Parathyroid adenoma (tissue), 2 donors: ENCODE results near the gene ERBB2.
"Not testable (repeated sequence)": the region's sequence is repeated elsewhere in the genome, so short reads cannot be mapped to it uniquely, and the experiment has no call there.

Experiments
- H2AFZ ChIP-seq: fragments of 300-600 bp; sonication (generic); one replicate; pipeline ENCODE4 v1.7.0; 2017; ENCODE audit warnings: antibody characterized with exemption, mild to moderate bottlenecking
- H3K27ac ChIP-seq: fragments of 300-600 bp; sonication (generic); one replicate; pipeline ENCODE4 v1.7.0; 2017
- H3K27me3 ChIP-seq: fragments of 300-600 bp; sonication (generic); one replicate; pipeline ENCODE4 v1.7.0; 2017; ENCODE audit warnings: low read length; ENCODE audit not compliant: control insufficient read depth, insufficient read depth
- H3K36me3 ChIP-seq: fragments of 300-600 bp; sonication (generic); one replicate; pipeline ENCODE4 v1.7.0; 2017; ENCODE audit warnings: low read length; ENCODE audit not compliant: control insufficient read depth, insufficient read depth
- H3K4me1 ChIP-seq: fragments of 300-600 bp; sonication (generic); one replicate; pipeline ENCODE4 v1.7.0; 2017; ENCODE audit warnings: control low read depth
- H3K4me2 ChIP-seq: fragments of 300-600 bp; sonication (generic); one replicate; pipeline ENCODE4 v1.7.0; 2017; ENCODE audit warnings: low read length
- H3K4me3 ChIP-seq: fragments of 300-600 bp; sonication (generic); one replicate; pipeline ENCODE4 v1.7.0; 2017; ENCODE audit warnings: low read depth, low read length
- H3K79me2 ChIP-seq: fragments of 300-600 bp; sonication (generic); one replicate; pipeline ENCODE4 v1.7.0; 2017; ENCODE audit warnings: control low read depth
- H3K9ac ChIP-seq: fragments of 300-600 bp; sonication (generic); one replicate; pipeline ENCODE4 v1.7.0; 2017; ENCODE audit warnings: mild to moderate bottlenecking
- H3K9me3 ChIP-seq: fragments of 300-600 bp; sonication (generic); one replicate; pipeline ENCODE4 v1.7.0; 2017; ENCODE audit warnings: low read length; ENCODE audit not compliant: control insufficient read depth
- TF ChIP-seq, protein P1 (sequence below): fragments of 300-600 bp; sonication (generic); IDR thresholded peaks from one replicate; pipeline ENCODE4 v1.7.0; 2017; ENCODE audit warnings: antibody characterized with exemption, mild to moderate bottlenecking
- donor health status: primary hyperparathyroidism.

ERBB2 gene

DNA sequence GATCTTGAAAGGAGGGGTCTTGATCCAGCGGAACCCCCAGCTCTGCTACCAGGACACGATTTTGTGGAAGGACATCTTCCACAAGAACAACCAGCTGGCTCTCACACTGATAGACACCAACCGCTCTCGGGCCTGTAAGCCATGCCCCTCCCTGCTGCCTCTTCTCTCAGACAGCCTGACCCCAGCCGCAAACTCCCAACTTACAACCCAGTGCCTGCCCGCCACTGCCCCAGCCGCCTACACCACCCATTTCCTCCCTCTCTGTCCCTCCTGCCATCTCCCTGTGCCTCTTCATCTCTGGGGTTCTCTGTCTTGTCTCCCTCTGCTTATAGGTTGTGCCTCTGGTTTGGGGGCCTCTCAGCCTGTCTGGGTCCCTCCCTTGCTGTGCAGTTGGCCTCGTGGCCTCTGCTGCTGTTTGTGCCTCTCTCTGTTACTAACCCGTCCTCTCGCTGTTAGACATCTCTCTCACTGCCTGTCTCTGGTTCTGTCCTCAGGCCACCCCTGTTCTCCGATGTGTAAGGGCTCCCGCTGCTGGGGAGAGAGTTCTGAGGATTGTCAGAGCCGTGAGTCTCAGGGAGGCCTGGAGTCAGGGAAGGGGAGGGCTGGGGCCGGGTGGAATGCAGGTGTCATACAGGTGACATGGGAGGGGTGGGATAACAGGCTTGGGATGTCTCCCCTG is 9.6 kb downstream of the ERBB2 start:
- no peak overlapping the region for H3K27ac ChIP-seq
- H3K9ac ChIP-seq: no peak overlapping the region
- no peaks in the 10 kb centered on the region for H3K9me3 ChIP-seq
- no peak overlapping the region for H3K4me3 ChIP-seq
- H3K79me2 ChIP-seq: no peaks in the 10 kb centered on the region
- peaks cover 28% of the 10 kb centered on the region for H3K4me1 ChIP-seq
- H3K27me3 ChIP-seq: no peaks in the 10 kb centered on the region
- H3K4me2 ChIP-seq: no peak overlapping the region
- TF ChIP-seq, protein P1, sequence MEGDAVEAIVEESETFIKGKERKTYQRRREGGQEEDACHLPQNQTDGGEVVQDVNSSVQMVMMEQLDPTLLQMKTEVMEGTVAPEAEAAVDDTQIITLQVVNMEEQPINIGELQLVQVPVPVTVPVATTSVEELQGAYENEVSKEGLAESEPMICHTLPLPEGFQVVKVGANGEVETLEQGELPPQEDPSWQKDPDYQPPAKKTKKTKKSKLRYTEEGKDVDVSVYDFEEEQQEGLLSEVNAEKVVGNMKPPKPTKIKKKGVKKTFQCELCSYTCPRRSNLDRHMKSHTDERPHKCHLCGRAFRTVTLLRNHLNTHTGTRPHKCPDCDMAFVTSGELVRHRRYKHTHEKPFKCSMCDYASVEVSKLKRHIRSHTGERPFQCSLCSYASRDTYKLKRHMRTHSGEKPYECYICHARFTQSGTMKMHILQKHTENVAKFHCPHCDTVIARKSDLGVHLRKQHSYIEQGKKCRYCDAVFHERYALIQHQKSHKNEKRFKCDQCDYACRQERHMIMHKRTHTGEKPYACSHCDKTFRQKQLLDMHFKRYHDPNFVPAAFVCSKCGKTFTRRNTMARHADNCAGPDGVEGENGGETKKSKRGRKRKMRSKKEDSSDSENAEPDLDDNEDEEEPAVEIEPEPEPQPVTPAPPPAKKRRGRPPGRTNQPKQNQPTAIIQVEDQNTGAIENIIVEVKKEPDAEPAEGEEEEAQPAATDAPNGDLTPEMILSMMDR: no peak
- no peaks in the 10 kb centered on the region for H3K36me3 ChIP-seq
- no peak overlapping the region for H2AFZ ChIP-seq

DNA sequence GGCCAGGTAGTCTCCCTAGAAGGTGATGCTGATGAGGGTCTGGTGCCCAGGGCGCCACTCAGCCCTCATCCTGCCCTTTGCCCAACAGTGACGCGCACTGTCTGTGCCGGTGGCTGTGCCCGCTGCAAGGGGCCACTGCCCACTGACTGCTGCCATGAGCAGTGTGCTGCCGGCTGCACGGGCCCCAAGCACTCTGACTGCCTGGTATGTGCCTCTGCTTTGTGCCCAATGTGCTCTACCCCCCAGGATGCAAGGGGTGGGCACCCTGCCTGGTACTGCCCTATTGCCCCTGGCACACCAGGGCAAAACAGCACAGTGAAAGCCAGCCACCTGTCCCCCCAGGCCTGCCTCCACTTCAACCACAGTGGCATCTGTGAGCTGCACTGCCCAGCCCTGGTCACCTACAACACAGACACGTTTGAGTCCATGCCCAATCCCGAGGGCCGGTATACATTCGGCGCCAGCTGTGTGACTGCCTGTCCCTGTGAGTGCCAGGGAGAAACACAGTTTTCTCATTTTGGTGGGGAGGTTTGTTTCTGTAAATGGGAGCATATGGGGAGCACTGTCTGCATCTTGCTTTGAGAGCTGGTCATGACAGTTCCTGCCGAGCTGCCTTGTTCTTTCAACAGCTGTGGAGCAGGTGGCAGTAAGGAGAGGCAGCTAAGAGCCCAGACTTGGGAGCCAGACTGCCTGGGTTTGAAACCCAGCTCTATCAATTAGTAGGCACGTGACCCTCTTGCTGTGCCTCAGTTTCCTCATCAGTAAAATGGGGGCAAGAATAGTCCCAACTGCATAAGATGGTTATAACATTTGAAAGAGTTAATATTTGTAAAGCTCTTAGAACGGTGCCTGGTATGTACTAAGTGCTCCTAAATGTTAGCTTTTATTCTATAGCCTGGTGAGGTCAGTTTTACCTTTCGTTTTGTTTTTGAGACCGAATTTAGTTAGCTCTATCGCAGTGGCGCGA is 10.4 kb downstream of the ERBB2 start:
- Histone ChIP-seq H3K27ac (no peak overlapping the region), H3K9me3 (no peaks in the 10 kb centered on the region), H3K4me2 (no peak overlapping the region), H3K4me1 (peaks cover 22% of the 10 kb centered on the region), H3K4me3 (no peak overlapping the region), H3K27me3 (no peaks in the 10 kb centered on the region), H3K79me2 (no peaks in the 10 kb centered on the region), H2AFZ (no peak overlapping the region), H3K36me3 (no peaks in the 10 kb centered on the region), H3K9ac (no peak overlapping the region)
- TF ChIP-seq, protein P1: no peak

DNA sequence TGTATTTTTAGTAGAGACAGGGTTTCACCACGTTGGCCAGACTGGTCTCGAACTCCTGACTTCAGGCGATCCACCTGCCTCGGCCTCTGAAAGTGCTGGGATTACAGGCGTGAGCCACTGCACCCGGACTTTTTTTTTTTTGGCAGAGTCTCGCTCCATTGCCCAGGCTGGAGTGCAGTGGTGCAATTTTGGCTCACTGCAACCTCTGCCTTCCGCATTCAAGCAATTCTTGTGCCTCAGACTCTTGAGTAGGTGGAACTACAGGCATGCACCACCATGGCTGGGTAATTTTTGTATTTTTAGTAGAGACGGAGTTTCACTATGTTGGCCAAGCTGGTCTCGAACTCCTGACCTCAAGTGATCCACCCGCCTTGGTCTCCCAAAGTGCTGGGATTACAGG is 11.2 kb downstream of the ERBB2 start:
- peaks cover 15% of the 10 kb centered on the region for H3K4me1 ChIP-seq
- not testable (repeated sequence) for H3K27me3 ChIP-seq, H3K36me3 ChIP-seq, H3K79me2 ChIP-seq, H2AFZ ChIP-seq, H3K27ac ChIP-seq, H3K4me3 ChIP-seq, H3K4me2 ChIP-seq, H3K9ac ChIP-seq, H3K9me3 ChIP-seq

DNA sequence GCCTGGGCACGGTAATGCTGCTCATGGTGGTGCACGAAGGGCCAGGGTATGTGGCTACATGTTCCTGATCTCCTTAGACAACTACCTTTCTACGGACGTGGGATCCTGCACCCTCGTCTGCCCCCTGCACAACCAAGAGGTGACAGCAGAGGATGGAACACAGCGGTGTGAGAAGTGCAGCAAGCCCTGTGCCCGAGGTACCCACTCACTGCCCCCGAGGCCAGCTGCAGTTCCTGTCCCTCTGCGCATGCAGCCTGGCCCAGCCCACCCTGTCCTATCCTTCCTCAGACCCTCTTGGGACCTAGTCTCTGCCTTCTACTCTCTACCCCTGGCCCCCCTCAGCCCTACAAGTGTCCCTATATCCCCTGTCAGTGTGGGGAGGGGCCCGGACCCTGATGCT is 12.0 kb downstream of the ERBB2 start:
- Histone ChIP-seq H3K4me2 (no peak overlapping the region), H3K36me3 (no peaks in the 10 kb centered on the region), H3K4me1 (peaks cover 7% of the 10 kb centered on the region), H3K79me2 (no peaks in the 10 kb centered on the region), H3K4me3 (no peak overlapping the region), H3K27me3 (no peaks in the 10 kb centered on the region), H3K27ac (no peak overlapping the region), H2AFZ (no peak overlapping the region), H3K9ac (no peak overlapping the region), H3K9me3 (no peaks in the 10 kb centered on the region)
- TF ChIP-seq, protein P1: no peak

DNA sequence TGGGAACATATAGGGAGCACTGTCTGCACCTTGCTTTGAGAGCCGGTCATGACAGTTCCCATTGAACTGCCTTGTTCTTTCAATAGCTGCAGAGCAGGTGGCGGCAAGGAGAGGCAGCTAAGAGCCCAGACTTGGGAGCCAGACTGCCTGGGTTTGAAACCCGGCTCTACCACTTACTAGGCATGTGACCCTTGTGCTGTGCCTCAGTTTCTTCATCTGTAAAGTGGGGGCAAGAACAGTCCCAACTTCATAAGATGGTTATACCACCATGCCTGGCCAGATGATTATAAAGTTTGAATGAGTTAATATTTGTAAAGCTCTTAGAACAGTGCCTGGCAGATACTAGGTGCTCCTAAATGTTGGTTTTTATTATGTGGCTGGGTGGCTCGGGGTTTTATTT is 14.4 kb downstream of the ERBB2 start:
- Histone ChIP-seq H3K27ac (no peak overlapping the region), H3K79me2 (no peaks in the 10 kb centered on the region), H3K36me3 (no peaks in the 10 kb centered on the region), H3K4me1 (no peaks in the 10 kb centered on the region), H3K4me3 (no peak overlapping the region), H3K27me3 (no peaks in the 10 kb centered on the region), H3K4me2 (no peak overlapping the region), H3K9me3 (no peaks in the 10 kb centered on the region), H2AFZ (no peak overlapping the region), H3K9ac (no peak overlapping the region)
- TF ChIP-seq, protein P1: no peak
